ENCODE results near the gene CACNG5.

DNA sequence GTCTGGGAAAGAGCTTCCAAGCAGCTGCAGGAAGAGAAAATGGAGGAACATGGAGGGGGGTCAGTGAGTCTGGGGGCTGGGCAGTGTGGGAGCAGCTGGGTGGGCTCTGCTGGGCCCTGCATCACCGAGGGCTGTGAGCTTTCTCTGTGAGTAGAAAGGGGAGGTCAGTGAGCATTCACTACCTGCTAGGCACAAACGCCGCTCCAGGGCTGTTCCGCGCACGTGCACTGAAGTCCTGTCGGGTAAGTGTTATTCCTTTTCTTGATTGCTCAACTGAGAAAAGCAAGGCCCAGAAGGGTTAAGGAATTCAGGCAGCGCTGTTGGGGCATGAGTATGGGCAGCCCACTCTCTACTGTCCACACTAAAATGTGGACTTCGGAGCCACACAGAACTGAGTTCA, 4.7 kb downstream of the CACNG5 start:
- TF ChIP-seq ESRRG (CRISPR knock-in tag; IDR thresholded peaks at IDR 0.05) (no peak), TCF4 (CRISPR knock-in tag; IDR thresholded peaks at IDR 0.05; ENCODE audit: borderline replicate concordance) (no peak), ZNF8 (CRISPR knock-in tag; IDR thresholded peaks at IDR 0.05) (no peak), TOX (CRISPR knock-in tag; IDR thresholded peaks at IDR 0.05; ENCODE audit: borderline replicate concordance) (no peak)
- TF ChIP-seq, protein P1, sequence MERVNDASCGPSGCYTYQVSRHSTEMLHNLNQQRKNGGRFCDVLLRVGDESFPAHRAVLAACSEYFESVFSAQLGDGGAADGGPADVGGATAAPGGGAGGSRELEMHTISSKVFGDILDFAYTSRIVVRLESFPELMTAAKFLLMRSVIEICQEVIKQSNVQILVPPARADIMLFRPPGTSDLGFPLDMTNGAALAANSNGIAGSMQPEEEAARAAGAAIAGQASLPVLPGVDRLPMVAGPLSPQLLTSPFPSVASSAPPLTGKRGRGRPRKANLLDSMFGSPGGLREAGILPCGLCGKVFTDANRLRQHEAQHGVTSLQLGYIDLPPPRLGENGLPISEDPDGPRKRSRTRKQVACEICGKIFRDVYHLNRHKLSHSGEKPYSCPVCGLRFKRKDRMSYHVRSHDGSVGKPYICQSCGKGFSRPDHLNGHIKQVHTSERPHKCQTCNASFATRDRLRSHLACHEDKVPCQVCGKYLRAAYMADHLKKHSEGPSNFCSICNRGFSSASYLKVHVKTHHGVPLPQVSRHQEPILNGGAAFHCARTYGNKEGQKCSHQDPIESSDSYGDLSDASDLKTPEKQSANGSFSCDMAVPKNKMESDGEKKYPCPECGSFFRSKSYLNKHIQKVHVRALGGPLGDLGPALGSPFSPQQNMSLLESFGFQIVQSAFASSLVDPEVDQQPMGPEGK (CRISPR knock-in tag; IDR thresholded peaks at IDR 0.05; ENCODE audit: borderline replicate concordance): no peak

Data from SK-N-SH treated with all-trans-retinoic acid at 6 μM for 48 hours (cell line).